Skeletal muscle tissue (tissue), 4 donors: ENCODE data around the gene BORCS5. TPM values are rescaled to one million over a fixed set of nuclear protein-coding genes. Genes with fewer than 3 reads are reported as not detected.

Experiments used
- H3K27ac ChIP-seq: one replicate; pipeline ENCODE4 v1.7.0; 2013; ENCODE audit warnings: mild to moderate bottlenecking, low read depth, low read length, inconsistent platforms
- H3K27me3 ChIP-seq, 3 donors: one replicate each; pipeline ENCODE4 v1.7.0; 2013; ENCODE audit warnings: low read length in 3 of 3; ENCODE audit not compliant: control insufficient read depth in 3 of 3, insufficient read depth in 3 of 3
- H3K36me3 ChIP-seq, 3 donors: one replicate each; pipeline ENCODE4 v1.7.0; 2013; ENCODE audit warnings: low read length in 3 of 3; ENCODE audit not compliant: control insufficient read depth in 3 of 3, insufficient read depth in 3 of 3
- H3K4me1 ChIP-seq, 3 donors: one replicate each; pipeline ENCODE4 v1.7.0; 2013; ENCODE audit warnings: low read length in 3 of 3, mild to moderate bottlenecking in 3 of 3; ENCODE audit not compliant: control insufficient read depth in 3 of 3, insufficient read depth in 3 of 3
- H3K4me3 ChIP-seq, 3 donors: one replicate each; pipeline ENCODE4 v1.7.0; 2013; ENCODE audit warnings: low read length in 3 of 3
- H3K9ac ChIP-seq, 3 donors: one replicate each; pipeline ENCODE4 v1.7.0; 2013; ENCODE audit warnings: low read length in 3 of 3, mild to moderate bottlenecking in 3 of 3, moderate library complexity in 2 of 3, low read depth in 1 of 3
- H3K9me3 ChIP-seq, 3 donors: one replicate each; pipeline ENCODE4 v1.7.0; 2013; ENCODE audit warnings: low read length in 3 of 3; ENCODE audit not compliant: control insufficient read depth in 3 of 3
- total RNA-seq: library from RNA; depleted of rRNA; stranded (reverse); fragments of >200 nt; gene quantifications from one replicate; pipeline ENCODE4 v1.2.3, GENCODE V29; 2014
- donor health status: Osteomylitis.

BORCS5 gene
- total RNA-seq, 1 donor from 2014 or later = 19.3 TPM

DNA sequence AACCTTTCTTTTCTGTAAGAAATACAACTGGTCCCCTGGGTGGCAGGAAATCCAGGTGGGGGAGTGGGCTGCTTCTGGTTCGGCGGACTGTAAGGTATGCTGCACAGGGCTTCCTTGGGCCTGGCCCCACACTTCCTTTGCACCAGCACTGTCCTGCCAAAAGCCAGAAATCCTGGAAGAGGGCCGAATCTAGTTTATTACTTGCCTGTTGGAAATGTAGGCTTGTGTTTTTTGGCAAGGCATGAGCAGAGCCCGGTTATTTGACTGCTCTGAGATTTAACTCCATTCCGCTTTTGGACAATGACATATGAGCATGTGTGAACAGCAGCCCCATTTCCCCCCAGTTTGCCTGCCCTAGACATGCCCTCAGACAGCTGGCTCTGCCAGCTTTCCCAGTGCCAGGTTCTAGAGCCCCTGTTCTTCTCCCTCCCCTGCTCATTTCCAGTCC lies 86.6 kb downstream of the BORCS5 start:
- Histone ChIP-seq H3K27me3 (no peaks in the 10 kb centered on the region), H3K27ac (peak overlapping the region; percentile 66), H3K36me3 (no peaks in the 10 kb centered on the region), H3K9ac (peak overlapping the region in 2 of 3 donors; percentile 37 to 40), H3K4me1 (peaks cover 17 to 27% (median 26%) of the 10 kb centered on the region in 3 donors), H3K9me3 (no peaks in the 10 kb centered on the region), H3K4me3 (no peak overlapping the region)

- Histone ChIP-seq H3K27ac (no peak overlapping the region), H3K4me3 (no peak overlapping the region), H3K9me3 (no peaks in the 10 kb centered on the region), H3K9ac (no peak overlapping the region), H3K4me1 (peaks cover 17 to 27% (median 26%) of the 10 kb centered on the region in 3 donors), H3K27me3 (no peaks in the 10 kb centered on the region), H3K36me3 (no peaks in the 10 kb centered on the region)
These were observed 88.4 kb downstream of the BORCS5 start for GRCh38 chr12:12445165-12445881.

DNA sequence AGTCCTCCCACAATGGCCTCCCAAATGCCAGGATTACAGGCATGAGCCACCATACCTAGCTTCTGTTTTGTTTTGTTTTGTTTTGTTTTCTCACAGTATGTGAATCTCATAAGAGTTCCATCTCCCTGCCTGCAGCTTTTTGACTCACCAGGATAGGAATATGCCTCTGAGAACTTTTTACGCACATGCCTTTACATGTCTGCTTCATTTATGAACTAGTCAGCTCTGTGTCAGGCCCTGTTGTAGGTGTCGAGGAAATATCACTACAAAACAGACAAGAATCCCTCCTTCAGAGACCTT lies 89.0 kb downstream of the BORCS5 start:
- Histone ChIP-seq H3K9ac (no peak overlapping the region), H3K9me3 (no peaks in the 10 kb centered on the region), H3K4me1 (peaks cover 17 to 26% (median 25%) of the 10 kb centered on the region in 3 donors), H3K27ac (no peak overlapping the region), H3K36me3 (no peaks in the 10 kb centered on the region), H3K27me3 (no peaks in the 10 kb centered on the region), H3K4me3 (no peak overlapping the region)

GRCh38 chr12:12446786-12447185 lies 89.9 kb downstream of the BORCS5 start:
- no peak overlapping the region for H3K27ac ChIP-seq
- H3K36me3 ChIP-seq = no peaks in the 10 kb centered on the region
- no peaks in the 10 kb centered on the region for H3K9me3 ChIP-seq
- no peak overlapping the region for H3K9ac ChIP-seq
- no peaks in the 10 kb centered on the region for H3K27me3 ChIP-seq
- peaks cover 17 to 22% (median 22%) of the 10 kb centered on the region in 3 donors for H3K4me1 ChIP-seq
- no peak overlapping the region for H3K4me3 ChIP-seq

GRCh38 chr12:12447236-12447635 lies 90.4 kb downstream of the BORCS5 start:
- no peak overlapping the region for H3K4me3 ChIP-seq
- H3K9me3 ChIP-seq = no peaks in the 10 kb centered on the region
- no peaks in the 10 kb centered on the region for H3K36me3 ChIP-seq
- H3K4me1 ChIP-seq = peaks cover 17 to 21% (median 20%) of the 10 kb centered on the region in 3 donors
- no peaks in the 10 kb centered on the region for H3K27me3 ChIP-seq
- no peak overlapping the region for H3K9ac ChIP-seq
- no peak overlapping the region for H3K27ac ChIP-seq

DNA sequence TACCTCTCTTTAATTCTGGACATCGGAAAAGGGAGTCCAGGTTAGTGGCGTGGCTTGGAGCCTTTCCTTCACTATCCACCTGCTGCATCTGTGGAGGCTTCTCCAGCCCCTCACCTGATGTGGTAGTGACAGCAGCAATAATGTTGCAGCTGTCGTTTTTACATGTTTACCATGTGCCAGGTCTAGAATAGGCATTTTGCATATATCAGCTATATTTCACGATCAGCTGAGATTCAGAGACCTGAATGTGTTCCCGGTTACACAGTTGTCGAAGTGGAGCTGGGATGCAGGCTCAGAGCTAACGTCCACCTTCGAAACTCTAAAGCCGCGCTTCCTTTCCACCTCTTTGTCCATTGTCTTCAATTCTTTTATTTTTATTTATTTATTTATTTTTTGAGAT lies 91.0 kb downstream of the BORCS5 start:
- Histone ChIP-seq H3K4me3 (no peak overlapping the region), H3K27me3 (no peaks in the 10 kb centered on the region), H3K36me3 (no peaks in the 10 kb centered on the region), H3K4me1 (peaks cover 14 to 17% (median 15%) of the 10 kb centered on the region in 3 donors), H3K27ac (no peak overlapping the region), H3K9ac (no peak overlapping the region), H3K9me3 (no peaks in the 10 kb centered on the region)

- Histone ChIP-seq H3K4me1 (peaks cover 0 to 5% (median 2%) of the 10 kb centered on the region in 3 donors), H3K9me3 (no peaks in the 10 kb centered on the region), H3K27me3 (no peaks in the 10 kb centered on the region), H3K27ac (no peak overlapping the region), H3K9ac (no peak overlapping the region), H3K36me3 (no peaks in the 10 kb centered on the region), H3K4me3 (no peak overlapping the region)
These were observed 92.7 kb downstream of the BORCS5 start for GRCh38 chr12:12449533-12450025.

DNA sequence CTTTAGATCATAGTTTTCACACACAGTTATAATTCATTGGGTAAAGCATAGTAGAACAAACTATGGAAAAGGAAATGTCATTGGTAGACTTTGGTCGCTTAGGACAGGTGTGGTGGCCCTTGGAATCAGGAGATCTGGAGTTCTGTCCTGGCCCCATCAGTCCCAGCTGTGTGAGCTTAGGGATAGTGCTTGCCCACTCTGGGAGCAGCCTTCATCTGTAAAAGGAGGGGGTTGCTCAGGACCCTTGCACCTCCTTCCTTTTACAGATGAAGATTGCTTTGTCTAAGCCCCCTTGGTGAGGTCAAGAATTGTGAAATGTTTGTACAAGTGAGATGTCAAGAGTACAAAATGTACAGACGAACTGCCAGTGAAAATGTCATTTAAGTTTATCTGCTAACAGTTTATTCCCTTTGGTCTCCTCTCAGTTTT lies 93.2 kb downstream of the BORCS5 start:
- no peak overlapping the region for H3K27ac ChIP-seq
- no peaks in the 10 kb centered on the region for H3K9me3 ChIP-seq
- no peaks in the 10 kb centered on the region for H3K27me3 ChIP-seq
- H3K4me1 ChIP-seq = peaks cover 0 to 5% (median 2%) of the 10 kb centered on the region in 3 donors
- no peak overlapping the region for H3K9ac ChIP-seq
- H3K36me3 ChIP-seq = no peaks in the 10 kb centered on the region
- no peak overlapping the region for H3K4me3 ChIP-seq

DNA sequence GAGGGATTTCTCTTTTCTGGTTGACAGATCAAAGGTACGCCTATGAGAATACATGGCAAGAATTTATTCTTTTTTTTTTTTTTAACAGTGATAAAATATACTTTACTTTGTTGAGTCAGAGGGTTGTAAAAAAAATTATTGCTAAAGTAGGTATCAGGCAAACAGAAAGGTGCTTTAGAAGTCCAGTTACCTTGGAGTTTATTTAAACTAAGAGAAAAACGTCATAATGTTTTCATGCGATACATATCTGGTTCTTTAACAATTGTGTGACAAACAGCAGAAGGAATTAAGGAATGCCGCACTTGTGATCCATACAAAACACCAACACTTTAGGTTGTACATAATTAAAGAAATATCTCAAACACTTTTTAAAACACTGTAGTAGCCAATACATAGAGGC lies 94.2 kb downstream of the BORCS5 start:
- Histone ChIP-seq H3K9me3 (no peaks in the 10 kb centered on the region), H3K9ac (no peak overlapping the region), H3K27me3 (no peaks in the 10 kb centered on the region), H3K4me3 (no peak overlapping the region), H3K4me1 (peaks cover 0 to 5% (median 2%) of the 10 kb centered on the region in 3 donors), H3K36me3 (no peaks in the 10 kb centered on the region), H3K27ac (no peak overlapping the region)

- Histone ChIP-seq H3K4me1 (peaks cover 0 to 5% (median 0%) of the 10 kb centered on the region in 3 donors), H3K9me3 (no peaks in the 10 kb centered on the region), H3K27ac (no peak overlapping the region), H3K9ac (no peak overlapping the region), H3K36me3 (no peaks in the 10 kb centered on the region), H3K27me3 (no peaks in the 10 kb centered on the region), H3K4me3 (no peak overlapping the region)
These were observed 95.5 kb downstream of the BORCS5 start for GRCh38 chr12:12452326-12452902.
